Neural progenitor cell (in vitro differentiated cells): Measurements from ENCODE around the gene FAM131B. TPM values are rescaled to one million over a fixed set of nuclear protein-coding genes. Genes with fewer than 3 reads are reported as not detected.

Source experiments
- DNase-seq: peaks from one replicate; pipeline ENCODE4 v3.0.0-alpha.2; 2016; ENCODE audit warnings: low spot score
- H2AFZ ChIP-seq: fragments of 200-600 bp; sonication (generic); replicated peaks from 2 replicates; pipeline ENCODE4 v1.6.1; 2016; ENCODE audit warnings: antibody characterized with exemption
- H3F3A ChIP-seq: fragments of 200-600 bp; sonication (generic); 2 replicates; pipeline ENCODE4 v1.6.1; 2016; ENCODE audit warnings: antibody characterized with exemption, low read depth
- H3K27ac ChIP-seq: fragments of 200-600 bp; sonication (generic); 2 replicates; pipeline ENCODE4 v1.5.1; 2016; ENCODE audit warnings: mild to moderate bottlenecking
- H3K27me3 ChIP-seq: fragments of 200-600 bp; sonication (generic); 2 replicates; pipeline ENCODE4 v1.6.1; 2016; ENCODE audit warnings: mild to moderate bottlenecking, moderate library complexity
- H3K36me3 ChIP-seq: fragments of 200-600 bp; sonication (generic); 2 replicates; pipeline ENCODE4 v1.5.1; 2016
- H3K4me1 ChIP-seq: fragments of 200-600 bp; sonication (generic); 2 replicates; pipeline ENCODE4 v1.6.1; 2016; ENCODE audit warnings: mixed run types
- H3K4me2 ChIP-seq: fragments of 200-600 bp; sonication (generic); 2 replicates; pipeline ENCODE4 v1.6.1; 2016
- H3K4me3 ChIP-seq: fragments of 200-600 bp; sonication (generic); 2 replicates; pipeline ENCODE4 v1.5.1; 2016
- H3K79me2 ChIP-seq: fragments of 200-600 bp; sonication (generic); 2 replicates; pipeline ENCODE4 v1.6.1; 2016; ENCODE audit warnings: low read depth
- H3K9ac ChIP-seq: fragments of 200-600 bp; sonication (generic); 2 replicates; pipeline ENCODE4 v1.6.1; 2016
- H3K9me3 ChIP-seq: fragments of 200-600 bp; sonication (generic); 2 replicates; pipeline ENCODE4 v1.5.1; 2016; ENCODE audit warnings: low read depth
- H4K20me1 ChIP-seq: fragments of 200-600 bp; sonication (generic); 2 replicates; pipeline ENCODE4 v1.6.1; 2016; ENCODE audit warnings: low read depth
- H3K27ac Mint-ChIP-seq: 3 replicates; pipeline ENCODE4 v1.8.0; 2021; ENCODE audit warnings: mixed read lengths
- H3K27me3 Mint-ChIP-seq: 2 replicates; pipeline ENCODE4 v1.8.0; 2022; ENCODE audit warnings: low read depth, mild to moderate bottlenecking, inconsistent platforms, moderate library complexity, mixed read lengths; ENCODE audit not compliant: insufficient read depth
- H3K36me3 Mint-ChIP-seq: 3 replicates; pipeline ENCODE4 v1.8.0; 2021; ENCODE audit warnings: mixed read lengths
- H3K4me1 Mint-ChIP-seq: 3 replicates; pipeline ENCODE4 v1.8.0; 2021; ENCODE audit warnings: mixed read lengths
- H3K4me3 Mint-ChIP-seq: 3 replicates; pipeline ENCODE4 v1.8.0; 2021; ENCODE audit warnings: mild to moderate bottlenecking, moderate library complexity, mixed read lengths
- H3K9me3 Mint-ChIP-seq: 3 replicates; pipeline ENCODE4 v1.8.0; 2020; ENCODE audit warnings: mixed read lengths
- CTCF ChIP-seq: fragments of 200-600 bp; sonication (generic); IDR thresholded peaks from 2 replicates; pipeline ENCODE4 v1.5.1; 2017; ENCODE audit warnings: antibody characterized with exemption, mild to moderate bottlenecking
- EZH2 ChIP-seq: fragments of 200-600 bp; sonication (generic); IDR thresholded peaks from 2 replicates; pipeline ENCODE4 v1.6.1; 2017; ENCODE audit warnings: antibody characterized with exemption, mild to moderate bottlenecking, moderate library complexity
- EZH2phosphoT487 ChIP-seq: fragments of 200-600 bp; sonication (generic); IDR thresholded peaks from 2 replicates; pipeline ENCODE4 v1.6.1; 2017; ENCODE audit warnings: antibody characterized with exemption
- total RNA-seq: library from RNA; depleted of rRNA; stranded (reverse); fragments of >200 nt; gene quantifications from 2 replicates; pipeline ENCODE4 v1.2.3, GENCODE V29; 2015; ENCODE audit warnings: low replicate concordance

The FAM131B gene
- total RNA-seq, 1 donor from 2014 or later, result 20.1 TPM

- H3K36me3 ChIP-seq, result no peaks in the 10 kb centered on the region
- no peaks in the 10 kb centered on the region for H3K9me3 ChIP-seq
- H3K4me3 ChIP-seq, result no peak overlapping the region
- Mint-ChIP-seq H3K9me3 (no peaks in the 10 kb centered on the region), H3K27ac (no peak overlapping the region), H3K4me3 (no peak overlapping the region), H3K36me3 (no peaks in the 10 kb centered on the region), H3K27me3 (peaks cover 4% of the 10 kb centered on the region), H3K4me1 (peaks cover 27% of the 10 kb centered on the region)
- H3K27me3 ChIP-seq, result peaks cover 15% of the 10 kb centered on the region
- no peak overlapping the region for H2AFZ ChIP-seq
- no peaks in the 10 kb centered on the region for H3K4me1 ChIP-seq
- TF ChIP-seq EZH2phosphoT487 (no peak), EZH2 (no peak), CTCF (no peak)
- H3K9ac ChIP-seq, result no peak overlapping the region
- H3K27ac ChIP-seq, result no peak overlapping the region
- H3F3A ChIP-seq, result peaks cover 24% of the 10 kb centered on the region
- H4K20me1 ChIP-seq, result no peaks in the 10 kb centered on the region
- no peak for DNase-seq
- H3K4me2 ChIP-seq, result no peak overlapping the region
- no peaks in the 10 kb centered on the region for H3K79me2 ChIP-seq
Measured at GRCh38 chr7:143367972-143368371, 5.5 kb upstream of the FAM131B start.

GRCh38 chr7:143363016-143363937, 764 bp upstream of the FAM131B start:
- no peaks in the 10 kb centered on the region for H3K79me2 ChIP-seq
- TF ChIP-seq EZH2 (no peak), CTCF (no peak), EZH2phosphoT487 (no peak)
- H4K20me1 ChIP-seq, result no peaks in the 10 kb centered on the region
- no peak overlapping the region for H3K27ac ChIP-seq
- H3K4me1 Mint-ChIP-seq, result peaks cover 14% of the 10 kb centered on the region
- H3F3A ChIP-seq, result peaks cover 12% of the 10 kb centered on the region
- no peaks in the 10 kb centered on the region for H3K36me3 ChIP-seq
- H3K9me3 Mint-ChIP-seq, result no peaks in the 10 kb centered on the region
- peaks cover 16% of the 10 kb centered on the region for H3K36me3 Mint-ChIP-seq
- H3K4me3 Mint-ChIP-seq, result peak overlapping the region; percentile 89
- peak overlapping the region; percentile 93 for H3K4me3 ChIP-seq
- H3K27me3 ChIP-seq, result peaks cover 15% of the 10 kb centered on the region
- H3K9ac ChIP-seq, result no peak overlapping the region
- peak overlapping the region; percentile 44 for H2AFZ ChIP-seq
- DNase-seq, result no peak
- H3K27ac Mint-ChIP-seq, result peak overlapping the region; percentile 21
- peak overlapping the region; percentile 72 for H3K4me2 ChIP-seq
- peaks cover 9% of the 10 kb centered on the region for H3K4me1 ChIP-seq
- no peaks in the 10 kb centered on the region for H3K9me3 ChIP-seq
- H3K27me3 Mint-ChIP-seq, result peaks cover 8% of the 10 kb centered on the region

- Histone ChIP-seq H3F3A (peaks cover 12% of the 10 kb centered on the region), H3K9me3 (no peaks in the 10 kb centered on the region), H2AFZ (peak overlapping the region; percentile 92), H3K27ac (no peak overlapping the region), H3K9ac (peak overlapping the region; percentile 68), H3K4me3 (peak overlapping the region; percentile 93), H3K4me1 (peaks cover 9% of the 10 kb centered on the region), H4K20me1 (no peaks in the 10 kb centered on the region), H3K36me3 (no peaks in the 10 kb centered on the region), H3K79me2 (no peaks in the 10 kb centered on the region), H3K27me3 (peaks cover 15% of the 10 kb centered on the region), H3K4me2 (peak overlapping the region; percentile 89)
- peak overlapping the region; percentile 93 for H3K4me3 Mint-ChIP-seq
- H3K4me1 Mint-ChIP-seq, result peaks cover 14% of the 10 kb centered on the region
- no peak overlapping the region for H3K27ac Mint-ChIP-seq
- TF ChIP-seq CTCF (no peak), EZH2phosphoT487 (no peak), EZH2 (no peak)
- H3K27me3 Mint-ChIP-seq, result peaks cover 8% of the 10 kb centered on the region
- DNase-seq, result peak; percentile 66
- no peaks in the 10 kb centered on the region for H3K9me3 Mint-ChIP-seq
- peaks cover 26% of the 10 kb centered on the region for H3K36me3 Mint-ChIP-seq
Measured at GRCh38 chr7:143361552-143362130, 872 bp downstream of the FAM131B start.
